CD1c-positive myeloid dendritic cell (primary cell): ENCODE results near the gene CFD.
A peak's percentile ranks its signal among the peaks of the same experiment; 100 is the strongest.
"Not testable (repeated sequence)": the region's sequence is repeated elsewhere in the genome, so short reads cannot be mapped to it uniquely, and the experiment has no call there.

Experiments used
- DNase-seq: peaks from one replicate; pipeline ENCODE4 v3.0.0-alpha.2; 2016; ENCODE audit errors: extremely low spot score

The CFD gene

GRCh38 chr19:888581-889385, 29.3 kb downstream of the CFD start:
- DNase-seq = no peak

- DNase-seq = no peak
Measured at GRCh38 chr19:889662-890295, 30.3 kb downstream of the CFD start.

- no peak for DNase-seq
Measured at GRCh38 chr19:890831-891230, 31.4 kb downstream of the CFD start.

GRCh38 chr19:891421-892200, 32.1 kb downstream of the CFD start:
- not testable (repeated sequence) for DNase-seq

- DNase-seq = no peak
Measured at GRCh38 chr19:892243-892893, 32.9 kb downstream of the CFD start.

- peak; percentile 97 for DNase-seq
Measured at GRCh38 chr19:892894-893689, 33.6 kb downstream of the CFD start, which contains the start of the genes MED16 and RNU6-9. MED16 (minus strand) TSS chr19:893187; CDS start chr19:891131, 2,056 bp downstream. RNU6-9 (plus strand) TSS chr19:893484.

- DNase-seq = no peak
Measured at GRCh38 chr19:896434-896833, 37.0 kb downstream of the CFD start.

GRCh38 chr19:896999-897398, 37.5 kb downstream of the CFD start:
- no peak for DNase-seq

- no peak for DNase-seq
Measured at GRCh38 chr19:897442-898039, 38.1 kb downstream of the CFD start.

GRCh38 chr19:898663-899062, 39.2 kb downstream of the CFD start:
- DNase-seq = no peak

GRCh38 chr19:899336-900042, 40.0 kb downstream of the CFD start:
- no peak for DNase-seq

GRCh38 chr19:900043-900301, 40.5 kb downstream of the CFD start:
- no peak for DNase-seq

- DNase-seq = no peak
Measured at GRCh38 chr19:900302-901111, 41.0 kb downstream of the CFD start.

GRCh38 chr19:901216-902092, 42.0 kb downstream of the CFD start:
- no peak for DNase-seq

GRCh38 chr19:902093-902370, 42.6 kb downstream of the CFD start:
- DNase-seq = no peak

GRCh38 chr19:902446-903226, 43.2 kb downstream of the CFD start:
- no peak for DNase-seq

GRCh38 chr19:903266-903797, 43.9 kb downstream of the CFD start:
- no peak for DNase-seq

GRCh38 chr19:904545-904944, 45.1 kb downstream of the CFD start:
- no peak for DNase-seq
